ENCODE data around the gene SPAG5. TPM values are rescaled to one million over a fixed set of nuclear protein-coding genes. Genes with fewer than 3 reads are reported as not detected.

Gene SPAG5
- total RNA-seq, 1 donor from 2014 or later: 88.3 TPM

DNA sequence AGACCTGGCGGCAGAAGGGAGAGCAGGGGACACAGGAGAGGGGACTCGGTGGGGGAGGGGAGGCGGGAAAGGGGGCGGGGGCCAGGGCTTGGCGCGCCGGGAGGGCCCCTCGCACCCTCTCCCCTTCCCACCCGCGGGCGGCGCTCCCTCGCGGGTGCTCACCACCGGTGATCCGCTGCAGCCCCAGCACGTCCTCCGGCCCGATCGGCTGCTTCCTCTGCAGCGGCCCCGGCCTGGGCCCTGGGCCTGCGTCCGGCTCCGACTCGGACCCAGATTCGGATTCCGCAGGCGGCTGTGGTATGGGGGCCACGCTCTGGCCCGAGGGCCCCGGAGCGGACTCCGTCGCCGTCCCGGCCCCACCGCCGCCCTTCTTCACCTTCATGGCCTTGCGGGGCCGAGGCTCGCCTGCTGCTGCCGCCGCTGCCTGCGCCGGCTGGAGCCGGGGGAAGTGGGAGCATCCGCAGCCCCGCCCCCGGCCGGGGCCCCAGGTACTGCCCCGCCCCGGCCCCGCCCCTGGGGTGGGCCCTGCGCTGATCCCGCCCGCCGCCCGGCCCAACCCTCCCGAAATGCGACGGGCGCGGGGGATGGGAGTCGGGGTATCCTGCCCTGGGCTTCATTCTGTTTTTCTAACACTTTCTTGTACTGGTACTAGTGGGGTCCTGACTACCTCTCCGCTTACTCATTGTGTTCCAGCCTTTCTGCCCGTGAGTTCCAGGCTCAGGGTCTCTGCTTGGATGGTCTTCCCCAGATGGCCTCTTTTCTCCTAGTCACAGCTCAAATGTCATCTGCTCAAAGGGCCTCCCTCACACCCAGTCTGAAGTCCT, 46.4 kb downstream of the SPAG5 start, which contains the start of gene UNC119:
UNC119 (minus strand) TSS at position 449 of the 824 bp plus-strand sequence; CDS start at position 382, 67 bp downstream.
- H3K27ac Mint-ChIP-seq: peak within 1 kb of the TSS; percentile 80

DNA sequence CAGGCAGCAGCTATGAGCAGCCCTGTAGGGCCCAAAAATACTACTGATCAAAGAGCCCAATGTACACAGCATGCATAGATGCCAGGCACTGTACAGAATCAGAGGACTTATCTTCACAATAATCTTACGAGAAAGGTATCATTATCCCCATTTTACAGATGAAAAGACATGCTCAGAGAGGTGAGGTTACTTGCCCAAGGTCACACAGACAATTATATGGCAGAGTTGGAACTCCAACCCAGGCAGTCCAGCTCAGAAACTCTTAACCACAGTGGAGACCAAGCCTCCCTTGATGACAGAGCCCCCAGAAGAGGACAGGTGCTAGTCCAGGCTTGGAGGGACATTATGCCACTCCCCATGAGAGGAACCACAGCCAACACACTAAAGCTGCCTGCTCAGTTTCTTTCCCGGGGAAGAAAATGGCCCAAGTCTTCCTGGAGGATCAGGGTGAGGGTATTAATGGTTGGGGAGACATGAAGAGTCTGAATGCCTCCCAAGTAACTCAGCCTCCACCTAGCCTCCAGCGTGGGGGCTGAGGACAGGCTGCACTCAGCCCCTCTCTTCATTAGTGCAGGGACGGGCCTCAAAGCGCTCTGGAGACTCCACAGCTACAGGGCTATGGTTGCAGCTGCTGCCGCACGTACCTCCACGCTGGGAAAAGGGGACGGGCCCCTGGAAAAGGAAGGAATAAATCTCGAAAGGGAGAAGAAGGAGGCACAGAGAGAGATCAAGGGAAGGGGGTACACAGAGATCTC, 47.2 kb downstream of the SPAG5 start:
- Mint-ChIP-seq H3K4me3 (peak overlapping the region; percentile 97), H3K9me3 (no peaks in the 10 kb centered on the region), H3K4me1 (ENCODE audit: unreplicated experiment) (peaks cover 26% of the 10 kb centered on the region), H3K27me3 (no peaks in the 10 kb centered on the region), H3K27ac (peak overlapping the region; percentile 79), H3K36me3 (peaks cover 19% of the 10 kb centered on the region)
- DNase-seq (ENCODE audit: extremely low spot score, unreplicated experiment): no peak
- TF ChIP-seq, protein P1, sequence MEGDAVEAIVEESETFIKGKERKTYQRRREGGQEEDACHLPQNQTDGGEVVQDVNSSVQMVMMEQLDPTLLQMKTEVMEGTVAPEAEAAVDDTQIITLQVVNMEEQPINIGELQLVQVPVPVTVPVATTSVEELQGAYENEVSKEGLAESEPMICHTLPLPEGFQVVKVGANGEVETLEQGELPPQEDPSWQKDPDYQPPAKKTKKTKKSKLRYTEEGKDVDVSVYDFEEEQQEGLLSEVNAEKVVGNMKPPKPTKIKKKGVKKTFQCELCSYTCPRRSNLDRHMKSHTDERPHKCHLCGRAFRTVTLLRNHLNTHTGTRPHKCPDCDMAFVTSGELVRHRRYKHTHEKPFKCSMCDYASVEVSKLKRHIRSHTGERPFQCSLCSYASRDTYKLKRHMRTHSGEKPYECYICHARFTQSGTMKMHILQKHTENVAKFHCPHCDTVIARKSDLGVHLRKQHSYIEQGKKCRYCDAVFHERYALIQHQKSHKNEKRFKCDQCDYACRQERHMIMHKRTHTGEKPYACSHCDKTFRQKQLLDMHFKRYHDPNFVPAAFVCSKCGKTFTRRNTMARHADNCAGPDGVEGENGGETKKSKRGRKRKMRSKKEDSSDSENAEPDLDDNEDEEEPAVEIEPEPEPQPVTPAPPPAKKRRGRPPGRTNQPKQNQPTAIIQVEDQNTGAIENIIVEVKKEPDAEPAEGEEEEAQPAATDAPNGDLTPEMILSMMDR (conservative IDR thresholded peaks at IDR 0.05): no peak

More for the DNA sequence above, 46.4 kb downstream of the SPAG5 start, which contains the start of gene UNC119:
- TF ChIP-seq, protein P1 (conservative IDR thresholded peaks at IDR 0.05): no peak
- peaks cover 24% of the 10 kb centered on the region for H3K36me3 Mint-ChIP-seq
- DNase-seq (ENCODE audit: extremely low spot score, unreplicated experiment): peak; percentile 84
- peaks cover 26% of the 10 kb centered on the region for H3K4me1 Mint-ChIP-seq (ENCODE audit: unreplicated experiment)
- no peaks in the 10 kb centered on the region for H3K9me3 Mint-ChIP-seq
- H3K4me3 Mint-ChIP-seq: peak within 1 kb of the TSS; percentile 97
- H3K27me3 Mint-ChIP-seq: no peaks in the 10 kb centered on the region

DNA sequence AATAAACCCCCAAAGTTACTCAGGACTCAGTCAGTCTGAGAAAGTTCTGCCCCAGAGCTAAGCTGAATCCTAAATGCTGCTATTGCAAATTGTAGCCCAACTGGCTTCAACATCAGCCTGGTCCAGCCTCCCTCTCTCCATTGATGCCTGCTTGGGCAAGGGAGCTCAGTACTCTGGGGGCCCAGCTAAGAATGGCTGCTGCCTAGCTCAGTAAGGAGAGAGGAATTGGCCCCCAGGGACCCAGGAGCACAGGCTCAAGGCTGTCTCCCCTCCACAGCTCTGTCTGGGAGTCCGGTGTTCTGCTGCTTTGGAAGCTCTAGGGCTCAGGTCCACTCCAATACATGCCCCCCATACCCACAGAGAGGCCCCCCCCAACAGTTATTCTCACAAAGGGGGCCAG, 48.0 kb downstream of the SPAG5 start:
- no peak overlapping the region for H3K27ac Mint-ChIP-seq
- H3K36me3 Mint-ChIP-seq: peaks cover 15% of the 10 kb centered on the region
- H3K4me3 Mint-ChIP-seq: no peak overlapping the region
- H3K9me3 Mint-ChIP-seq: no peaks in the 10 kb centered on the region
- TF ChIP-seq, protein P1 (conservative IDR thresholded peaks at IDR 0.05): no peak
- H3K27me3 Mint-ChIP-seq: no peaks in the 10 kb centered on the region
- peaks cover 26% of the 10 kb centered on the region for H3K4me1 Mint-ChIP-seq (ENCODE audit: unreplicated experiment)
- no peak for DNase-seq (ENCODE audit: extremely low spot score, unreplicated experiment)

DNA sequence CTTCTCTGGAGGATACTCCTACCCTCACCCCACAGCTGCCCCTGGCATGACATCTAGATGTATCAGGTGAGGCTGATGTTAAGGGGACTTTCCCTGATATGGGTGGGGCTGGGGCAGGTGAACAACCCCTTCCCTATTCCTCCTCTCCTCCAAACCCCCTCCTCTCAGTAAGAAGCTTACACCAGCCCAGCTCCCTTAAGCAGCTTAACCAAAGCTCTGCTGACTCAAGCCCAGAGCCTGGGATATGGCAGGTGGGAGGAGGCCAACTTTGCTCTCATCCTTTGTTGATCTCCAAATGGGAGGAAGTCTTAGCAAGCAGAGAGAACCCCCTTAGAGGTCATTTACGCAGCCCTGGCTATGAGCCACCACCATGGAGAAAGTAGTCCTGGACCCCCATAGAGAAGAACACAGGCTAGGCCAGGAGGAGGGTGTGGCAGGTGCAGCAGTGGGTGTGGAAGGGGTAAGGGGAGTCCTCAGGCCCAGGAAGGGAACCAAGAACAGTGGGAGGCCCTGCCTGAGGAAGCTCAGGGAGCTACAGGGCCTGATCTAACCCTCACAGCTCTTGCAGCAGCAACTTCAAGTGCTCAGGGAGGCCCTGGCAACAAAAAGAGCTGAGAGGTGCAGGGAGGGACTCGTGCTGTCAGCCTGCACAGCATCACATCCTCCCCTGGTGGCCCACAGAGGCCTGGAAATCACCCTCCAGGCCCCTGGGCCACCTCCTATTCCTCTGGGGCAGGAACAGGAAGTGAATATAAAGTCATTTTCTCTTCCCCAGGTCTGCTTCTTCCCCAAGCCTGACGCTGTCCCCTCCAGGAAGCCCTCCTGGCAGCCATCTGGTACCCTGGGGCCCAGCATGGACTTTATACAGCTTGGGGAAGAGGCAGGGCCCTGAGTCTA, 49.3 kb downstream of the SPAG5 start:
- peaks cover 7% of the 10 kb centered on the region for H3K36me3 Mint-ChIP-seq
- peaks cover 28% of the 10 kb centered on the region for H3K4me1 Mint-ChIP-seq (ENCODE audit: unreplicated experiment)
- H3K27me3 Mint-ChIP-seq: no peaks in the 10 kb centered on the region
- no peak overlapping the region for H3K4me3 Mint-ChIP-seq
- H3K9me3 Mint-ChIP-seq: no peaks in the 10 kb centered on the region
- DNase-seq (ENCODE audit: extremely low spot score, unreplicated experiment): no peak
- H3K27ac Mint-ChIP-seq: no peak overlapping the region
- TF ChIP-seq, protein P1 (conservative IDR thresholded peaks at IDR 0.05): no peak
